Measurements from ENCODE around the gene HLA-DOA.
A peak's percentile ranks its signal among the peaks of the same experiment; 100 is the strongest.

Gene HLA-DOA

GRCh38 chr6:32977272-32977952 is 32.0 kb downstream of the HLA-DOA start:
- no peak for DNase-seq

- DNase-seq, result no peak
These were observed 32.9 kb downstream of the HLA-DOA start for GRCh38 chr6:32976334-32977069.

DNA sequence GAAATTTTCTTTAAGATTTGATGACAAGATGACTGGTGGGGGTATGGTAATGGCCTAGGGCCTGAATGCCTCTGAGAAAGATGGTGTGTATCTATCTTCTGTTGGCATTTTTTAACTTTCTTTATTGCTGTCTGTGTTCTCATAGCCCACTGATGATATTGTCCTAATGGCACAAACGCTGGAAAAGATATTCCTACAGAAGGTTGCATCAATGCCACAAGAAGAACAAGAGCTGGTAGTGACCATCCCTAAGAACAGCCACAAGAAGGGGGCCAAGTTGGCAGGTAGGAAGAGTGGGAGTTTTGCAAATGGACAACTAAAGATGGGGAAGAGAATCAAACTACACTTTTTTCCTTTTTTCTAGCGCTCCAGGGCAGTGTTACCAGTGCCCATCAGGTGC is 33.5 kb downstream of the HLA-DOA start:
- no peak for DNase-seq

DNA sequence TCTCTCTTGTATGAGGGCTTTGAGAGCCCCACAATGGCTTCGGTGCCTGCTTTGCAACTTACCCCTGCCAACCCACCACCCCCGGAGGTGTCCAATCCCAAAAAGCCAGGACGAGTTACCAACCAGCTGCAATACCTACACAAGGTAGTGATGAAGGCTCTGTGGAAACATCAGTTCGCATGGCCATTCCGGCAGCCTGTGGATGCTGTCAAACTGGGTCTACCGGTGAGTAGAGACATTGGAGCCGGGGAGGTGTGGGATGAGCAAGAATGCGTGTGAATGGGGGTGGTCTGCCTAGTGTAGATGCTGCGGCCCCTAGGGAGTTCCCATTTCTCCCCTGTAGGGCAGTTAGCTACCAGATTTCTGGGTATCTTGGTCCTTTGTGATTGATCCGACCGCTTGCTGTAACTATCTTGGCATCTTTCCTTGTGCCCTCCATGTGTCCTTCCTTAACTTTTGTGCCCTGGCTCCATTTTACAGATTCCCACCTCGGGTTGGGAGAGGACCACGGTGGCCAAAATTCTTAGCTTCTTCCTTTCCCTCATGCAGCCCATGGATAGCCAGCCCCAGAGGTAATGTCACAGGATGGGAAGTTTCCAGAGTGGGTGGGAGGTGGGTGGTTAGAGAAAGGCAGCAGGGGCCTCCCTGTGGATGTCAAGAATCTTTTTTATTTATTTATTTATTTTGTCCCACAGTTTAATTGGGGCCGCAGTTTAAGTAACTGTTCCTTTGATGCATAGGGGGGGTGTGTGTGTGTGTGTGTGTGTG is 34.7 kb downstream of the HLA-DOA start:
- no peak for DNase-seq

DNA sequence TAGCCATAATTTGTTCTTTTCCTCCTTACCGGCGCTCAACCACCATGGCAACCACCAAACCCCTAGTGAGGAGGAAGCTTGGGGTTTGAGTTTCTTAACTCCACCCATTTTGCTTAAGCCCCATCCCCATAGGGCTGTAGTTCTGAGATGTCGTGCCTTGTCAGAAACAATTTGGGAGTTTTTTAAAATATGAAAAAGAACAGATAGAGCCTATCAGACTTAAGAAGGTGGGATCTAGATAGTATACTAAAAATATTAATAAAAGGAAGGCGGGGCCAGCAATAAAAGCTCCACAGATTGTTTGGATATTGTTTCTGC is 35.4 kb downstream of the HLA-DOA start:
- peak in 1 of 2 donors; percentile 25 for DNase-seq

GRCh38 chr6:32973144-32974015 is 36.0 kb downstream of the HLA-DOA start:
- DNase-seq, result peak; percentile 52 to 62

DNA sequence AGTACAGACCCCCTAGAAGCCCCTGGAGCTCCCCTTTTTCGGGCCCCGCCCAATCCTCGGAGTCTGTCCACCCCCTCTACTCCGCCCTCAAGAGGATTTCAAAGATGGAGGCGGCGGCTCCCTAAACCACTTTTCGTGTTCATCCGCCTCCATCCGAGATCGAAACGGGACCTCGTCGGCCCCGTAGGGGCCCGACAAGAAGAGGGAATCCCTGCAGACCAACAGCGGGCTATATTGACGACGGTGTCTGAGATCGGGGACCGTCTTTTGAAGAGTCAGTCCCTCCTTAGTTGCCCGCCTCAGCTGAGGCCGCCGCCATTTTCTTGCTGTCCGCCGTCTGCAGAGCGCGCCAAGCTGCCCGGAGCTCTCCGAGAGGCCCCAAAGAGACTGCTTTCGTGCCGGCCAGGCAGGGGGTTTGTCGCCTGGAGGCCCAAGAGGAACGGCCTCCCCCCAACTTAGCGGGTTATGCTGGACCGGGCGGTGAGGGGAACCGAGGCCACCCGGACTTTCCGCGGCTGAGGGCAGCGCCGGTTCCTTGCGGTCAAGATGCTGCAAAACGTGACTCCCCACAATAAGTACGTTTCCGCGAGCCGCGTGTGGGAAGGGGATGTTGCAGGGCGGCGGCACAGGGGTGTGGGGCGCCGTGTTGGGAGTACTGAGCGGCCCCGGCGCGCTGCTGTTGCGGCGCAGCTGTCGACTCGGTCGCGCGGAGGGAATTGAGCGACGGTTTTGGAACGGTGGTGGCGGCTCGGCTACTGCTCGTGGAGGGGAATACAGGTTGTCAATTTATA is 36.8 kb downstream of the HLA-DOA start:
- DNase-seq, result peak; percentile 63 to 66

DNA sequence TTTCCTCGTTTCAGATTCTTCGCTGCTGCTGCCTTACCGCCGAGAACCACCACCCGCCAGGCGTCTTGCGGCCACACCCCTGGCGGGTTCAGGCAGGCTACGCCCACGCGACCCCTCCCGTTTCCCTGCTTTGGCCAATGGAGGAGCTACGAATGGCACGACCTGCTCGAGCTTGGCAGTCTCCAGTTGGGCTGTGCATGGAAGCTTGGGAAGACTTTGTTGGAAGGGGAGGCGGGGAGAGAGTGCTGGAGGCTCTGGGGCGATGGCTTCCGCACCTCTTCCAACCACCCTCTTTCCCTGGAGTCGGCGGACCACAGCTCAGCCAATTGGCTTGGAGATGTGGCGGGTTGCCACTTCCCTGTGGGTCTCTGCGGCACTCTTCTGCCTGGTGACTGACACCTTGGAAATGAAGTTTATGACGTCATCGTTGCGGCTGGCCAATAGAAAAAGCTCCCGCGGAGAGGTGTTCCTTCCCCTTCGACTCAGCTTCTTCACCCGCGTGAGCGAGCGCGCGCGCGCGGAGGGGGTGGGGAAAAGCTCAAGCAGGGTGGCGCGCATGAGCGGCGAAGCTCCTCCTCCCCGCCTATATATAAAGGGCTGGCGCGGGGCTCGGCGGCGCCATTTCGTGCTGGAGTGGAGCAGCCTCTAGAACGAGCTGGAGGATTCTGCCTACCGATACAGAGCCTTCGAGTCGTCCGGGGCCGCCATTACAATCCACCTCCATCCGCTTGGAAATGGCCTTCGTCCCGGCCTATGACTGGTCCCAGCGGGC is 37.6 kb downstream of the HLA-DOA start:
- DNase-seq, result peak; percentile 99

DNA sequence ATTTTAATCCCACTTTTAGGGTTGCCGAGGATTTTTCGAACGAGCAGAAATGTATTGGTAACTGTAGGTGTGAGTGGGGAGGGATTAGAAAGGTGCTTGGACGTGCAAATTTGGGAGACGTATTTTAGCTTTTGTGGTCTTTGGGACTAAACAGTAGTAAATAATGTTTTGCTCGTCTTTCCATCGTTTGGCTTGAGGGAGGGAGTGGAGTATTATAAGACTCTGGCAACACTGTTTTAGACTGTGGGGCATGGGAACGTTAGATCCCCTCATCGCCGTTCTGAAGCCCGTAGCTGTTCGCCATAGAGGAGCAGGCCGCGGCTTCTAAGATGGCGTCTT is 38.2 kb downstream of the HLA-DOA start:
- no peak for DNase-seq

DNA sequence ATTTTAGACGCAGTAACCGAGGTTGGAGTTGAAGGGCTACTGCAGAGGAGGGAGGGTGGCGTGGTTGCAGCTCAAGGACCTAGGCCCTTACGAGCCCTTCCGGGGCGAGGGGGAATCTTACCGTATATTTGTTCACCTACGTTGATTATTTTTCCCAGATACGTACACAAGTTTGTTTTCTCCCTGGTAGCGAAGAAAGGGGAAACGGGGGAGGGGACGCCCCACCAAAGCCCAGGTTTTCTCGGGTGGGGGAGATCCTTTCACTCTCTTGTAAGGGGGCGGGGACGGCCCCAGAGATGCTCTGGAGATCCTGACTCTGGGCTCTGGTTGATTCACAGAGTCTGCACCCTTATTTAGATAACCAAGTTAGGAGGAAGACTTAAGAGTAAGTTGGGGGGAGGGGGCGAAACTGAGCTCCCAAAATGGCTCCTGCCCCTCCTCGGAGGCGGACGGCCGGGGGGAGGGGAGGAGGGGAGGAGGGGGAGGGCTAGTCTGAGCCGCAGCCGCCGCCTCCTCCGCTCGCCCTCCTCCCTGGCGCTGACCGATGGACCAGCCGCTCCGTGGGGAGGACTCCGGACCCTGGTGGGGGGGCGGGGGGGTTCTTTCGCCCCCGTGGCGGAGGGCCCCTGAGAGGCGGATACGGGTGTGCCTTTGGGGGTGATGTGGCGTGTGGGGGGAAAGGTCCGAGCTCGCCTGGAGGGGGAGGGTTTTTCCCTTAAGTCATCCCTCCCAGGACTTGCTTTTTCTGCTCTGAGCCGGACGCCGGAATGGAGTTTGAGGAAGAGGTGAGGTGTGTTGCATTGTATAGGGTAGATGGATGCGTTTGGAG is 38.8 kb downstream of the HLA-DOA start:
- DNase-seq, result peak; percentile 78 to 83

DNA sequence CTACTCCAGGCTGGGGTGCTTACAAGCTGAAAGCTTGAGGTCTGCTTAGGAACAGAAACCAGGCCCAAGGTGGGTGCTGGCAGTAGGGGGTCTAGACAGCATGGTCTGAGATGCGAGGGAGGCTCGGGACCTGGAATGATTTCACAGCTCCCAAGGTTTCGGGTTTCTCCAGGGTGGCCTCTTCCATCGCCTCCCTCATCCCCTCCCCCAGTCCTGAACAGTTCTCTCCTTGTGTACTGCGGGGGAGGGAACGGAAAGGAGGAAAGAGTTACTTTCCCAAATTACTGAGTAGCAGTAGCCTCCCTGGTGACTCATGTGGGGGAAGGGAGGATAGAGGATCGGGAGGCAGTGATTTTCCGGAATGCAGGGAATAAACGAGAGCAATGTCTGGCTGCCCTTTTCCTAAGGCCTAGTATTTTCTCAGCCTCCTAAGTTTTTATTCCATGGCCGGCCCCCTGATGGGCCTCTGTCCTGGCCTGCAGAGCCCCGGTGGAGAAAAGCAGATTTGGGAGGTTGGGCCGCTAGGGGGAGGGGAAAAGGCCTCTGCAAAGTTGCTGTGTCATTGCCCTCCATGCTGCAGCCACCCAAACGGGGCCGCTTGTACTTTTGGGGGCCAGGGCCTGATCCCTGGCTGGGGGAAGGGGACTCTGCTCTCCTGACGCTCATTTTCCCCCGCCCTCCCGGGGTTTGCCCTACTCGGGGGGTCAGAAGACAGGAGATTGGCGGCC is 39.5 kb downstream of the HLA-DOA start:
- DNase-seq, result peak; percentile 65 to 72

DNA sequence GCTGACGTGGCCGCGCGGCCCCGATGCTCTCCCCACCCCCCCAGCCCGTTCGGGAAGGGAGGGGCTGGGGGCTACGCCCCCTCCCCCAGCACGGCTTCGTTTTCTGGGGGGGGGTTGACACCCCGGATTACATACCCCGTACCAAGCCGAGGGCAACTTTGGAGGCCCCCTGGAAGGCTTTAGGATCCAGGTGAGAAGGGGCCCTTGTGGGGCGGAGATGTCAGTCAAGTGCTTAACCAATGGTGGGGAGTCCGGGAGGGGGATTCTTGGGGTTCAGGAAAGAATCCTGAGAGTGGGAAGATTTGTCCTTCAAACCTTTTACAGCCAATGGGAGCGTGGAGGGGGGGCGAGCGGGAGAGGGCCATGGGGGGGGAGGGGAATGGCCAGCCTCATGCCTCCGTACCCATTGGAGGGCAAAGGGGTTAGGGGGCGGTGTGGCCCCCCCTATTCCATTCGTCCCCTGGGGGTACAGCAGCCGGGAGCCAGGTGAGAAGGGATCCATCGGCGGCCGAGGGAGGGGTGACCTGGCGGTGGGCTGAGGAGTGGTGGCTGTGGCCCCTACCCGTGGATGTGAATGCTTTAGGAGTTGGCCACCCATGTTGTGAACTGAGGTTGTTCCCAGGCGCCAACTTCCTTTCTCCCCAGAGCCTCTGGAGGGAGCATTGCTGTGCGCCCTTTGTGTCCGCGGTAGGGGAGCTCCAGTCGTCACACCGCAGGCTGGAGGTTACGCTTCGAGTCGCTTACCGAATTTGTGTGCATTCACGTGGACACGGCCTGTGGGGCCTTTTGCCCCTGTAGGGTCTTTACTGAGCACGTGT is 40.3 kb downstream of the HLA-DOA start:
- DNase-seq, result peak; percentile 47 to 60

GRCh38 chr6:32968093-32968866 is 41.1 kb downstream of the HLA-DOA start, which contains the start of gene BRD2:
TSS of gene BRD2 (plus strand) at chr6:32968594. CDS start at chr6:32972899, 4,305 bp downstream.
- peak; percentile 95 to 96 for DNase-seq

- DNase-seq, result peak in 1 of 2 donors; percentile 30
These were observed 42.0 kb downstream of the HLA-DOA start for GRCh38 chr6:32967151-32968091.

GRCh38 chr6:32964776-32965175 is 44.6 kb downstream of the HLA-DOA start:
- DNase-seq, result no peak

DNA sequence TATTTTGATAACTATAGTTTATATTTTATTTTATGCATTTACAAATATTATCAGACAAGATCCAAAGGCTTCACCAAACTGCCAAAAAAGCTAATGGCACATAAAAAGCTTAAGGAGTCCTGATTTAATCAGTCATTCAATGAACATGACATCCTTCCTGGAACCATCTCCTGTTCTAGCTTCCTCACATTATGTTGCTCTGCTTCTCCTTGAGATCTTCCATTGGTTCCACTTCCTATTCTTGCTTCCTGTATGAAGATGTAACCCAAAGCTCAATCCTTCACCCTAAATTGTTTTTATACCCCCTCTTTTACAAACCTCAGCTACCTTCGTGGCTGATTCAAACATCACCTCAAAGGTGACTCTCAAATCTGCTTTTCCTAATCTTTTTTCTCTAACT is 45.5 kb downstream of the HLA-DOA start:
- DNase-seq, result no peak

Data from activated CD4-positive, alpha-beta T cell treated with anti-CD3 and anti-CD28 coated beads for 4 hours (primary cell).